Measurements from ENCODE around the gene PDE4B.
A peak's percentile ranks its signal among the peaks of the same experiment; 100 is the strongest.

The PDE4B gene

GRCh38 chr1:66208632-66209031, 415.9 kb downstream of the PDE4B start:
- no peak for DNase-seq

DNA sequence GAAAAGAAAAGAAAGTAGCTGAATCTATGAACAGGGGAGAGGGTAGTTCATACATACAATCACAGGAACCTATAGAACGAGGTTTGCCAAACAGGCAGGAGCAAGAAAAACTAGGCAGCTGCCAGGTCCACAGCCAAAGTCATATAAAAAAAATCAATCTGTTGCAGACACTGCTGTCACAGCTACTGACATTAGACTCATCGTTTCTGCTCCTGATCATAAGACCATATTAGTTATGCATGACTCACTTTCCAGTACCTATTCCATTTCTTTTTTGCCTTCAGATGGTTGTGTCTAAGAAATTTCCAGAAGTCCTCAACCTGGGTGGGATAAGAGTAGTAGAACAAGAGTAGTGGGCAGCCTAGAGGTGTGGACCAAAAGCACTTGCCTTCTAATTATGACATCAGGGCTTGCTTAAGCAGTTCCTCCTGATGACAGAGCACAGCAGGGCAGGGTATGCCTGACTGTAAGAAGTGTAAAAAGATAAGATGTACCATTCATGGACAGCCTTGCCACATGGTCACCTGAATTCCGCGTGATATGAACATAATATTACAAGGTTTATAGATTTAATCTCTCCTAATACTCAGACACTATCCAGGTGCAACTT, 418.0 kb downstream of the PDE4B start:
- DNase-seq: no peak

DNA sequence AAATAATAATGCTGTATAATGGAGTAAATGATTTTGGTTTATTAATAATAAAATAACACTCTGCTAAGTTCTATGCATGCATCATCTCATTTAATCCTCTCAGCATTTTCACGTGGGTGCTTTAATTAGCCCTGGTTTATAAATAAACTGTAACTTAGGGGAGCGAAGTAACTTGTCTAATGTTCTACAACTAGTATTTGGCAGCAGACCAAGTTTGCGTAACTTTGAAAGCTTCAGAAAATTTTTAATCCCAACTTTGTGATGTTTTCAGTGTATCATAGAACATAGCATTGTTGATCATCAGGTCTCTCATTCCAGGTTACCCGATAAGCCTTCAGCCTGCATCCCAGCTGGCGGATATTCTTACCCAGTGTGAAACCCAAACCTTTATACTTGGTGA, 418.8 kb downstream of the PDE4B start:
- DNase-seq: no peak

DNA sequence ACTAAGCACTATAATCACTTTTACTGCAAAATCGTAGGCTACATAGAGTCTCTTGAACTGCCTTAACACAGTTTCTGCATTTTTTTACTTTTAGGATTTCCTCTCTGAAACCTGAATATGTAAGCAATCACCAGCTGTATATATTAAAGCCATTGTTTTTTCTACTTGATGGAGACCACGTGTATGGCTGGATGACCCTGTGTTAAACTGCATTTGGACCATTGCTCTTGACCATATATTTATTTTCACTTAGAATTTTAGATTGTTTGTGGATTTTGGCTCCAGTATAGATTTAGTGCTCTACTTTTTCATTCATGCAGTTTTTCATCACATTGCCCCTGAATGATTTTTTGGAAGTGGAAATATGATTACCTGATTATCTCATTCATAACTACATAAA, 420.8 kb downstream of the PDE4B start:
- DNase-seq: no peak

DNA sequence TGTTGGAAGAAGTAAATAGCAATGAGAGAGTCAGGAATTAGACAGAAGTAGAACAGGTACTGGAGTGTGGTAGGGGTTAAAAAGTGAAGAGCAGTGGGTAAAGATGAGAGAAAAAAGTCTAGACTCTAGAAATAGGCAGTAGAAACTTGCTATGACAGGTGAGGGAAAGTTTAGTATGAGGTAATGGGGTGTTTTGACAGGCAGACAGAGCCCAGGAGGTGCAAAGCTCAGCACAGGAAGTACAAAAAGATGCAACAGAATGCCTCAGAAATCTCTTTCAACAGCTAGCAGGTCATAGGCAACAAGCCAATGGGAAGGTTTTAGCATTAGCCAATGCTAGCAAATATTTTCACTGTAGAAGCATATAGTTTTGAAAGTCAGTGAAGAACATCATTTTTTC, 422.2 kb downstream of the PDE4B start:
- DNase-seq: no peak

GRCh38 chr1:66217021-66217420, 424.3 kb downstream of the PDE4B start:
- no peak for DNase-seq

- no peak for DNase-seq
These were observed 424.9 kb downstream of the PDE4B start for GRCh38 chr1:66217561-66217960.

- DNase-seq: no peak
These were observed 427.8 kb downstream of the PDE4B start for GRCh38 chr1:66220477-66220876.

GRCh38 chr1:66223681-66224080, 431.0 kb downstream of the PDE4B start:
- no peak for DNase-seq

- DNase-seq: no peak
These were observed 434.3 kb downstream of the PDE4B start for GRCh38 chr1:66226985-66227384.

GRCh38 chr1:66227966-66228365, 435.3 kb downstream of the PDE4B start:
- DNase-seq: no peak

DNA sequence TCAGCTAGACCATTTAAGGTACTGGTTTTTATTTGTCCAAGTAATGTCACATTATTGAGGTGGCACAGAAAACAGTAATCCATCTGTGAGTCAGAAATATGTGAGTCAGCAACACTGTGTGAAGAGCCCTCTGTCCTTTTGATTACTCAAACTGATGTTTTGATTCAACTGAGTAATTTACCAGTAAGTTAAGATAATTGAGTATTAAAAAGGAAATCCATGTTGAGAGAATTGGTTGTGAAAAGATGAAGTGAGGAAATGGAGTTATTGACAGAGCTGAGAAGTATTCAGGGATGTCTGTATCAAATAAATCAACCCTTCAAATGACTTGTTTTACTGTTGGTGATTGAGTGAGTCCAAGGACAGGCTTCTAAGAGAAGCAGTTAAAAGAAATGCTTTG, 438.5 kb downstream of the PDE4B start:
- no peak for DNase-seq

- no peak for DNase-seq
These were observed 439.2 kb downstream of the PDE4B start for GRCh38 chr1:66231681-66232463.

DNA sequence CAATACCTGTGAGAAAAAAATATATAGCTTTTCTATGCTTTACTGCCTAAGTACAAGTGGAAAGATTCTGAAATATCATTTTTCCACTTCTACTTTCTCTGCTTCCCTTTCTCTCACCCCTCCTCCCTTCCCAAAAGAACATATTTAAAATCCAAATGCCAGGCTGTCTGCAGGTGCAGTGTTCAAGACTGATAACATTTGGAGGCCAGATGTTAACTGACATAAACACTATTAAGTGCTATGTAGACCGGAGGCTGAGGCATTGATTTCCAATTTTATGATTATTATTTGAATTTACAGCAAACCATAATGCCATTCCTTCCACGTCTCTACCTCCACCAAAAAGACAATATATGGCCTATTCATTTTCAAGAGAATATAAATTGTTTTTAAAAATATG, 444.3 kb downstream of the PDE4B start:
- no peak for DNase-seq

DNA sequence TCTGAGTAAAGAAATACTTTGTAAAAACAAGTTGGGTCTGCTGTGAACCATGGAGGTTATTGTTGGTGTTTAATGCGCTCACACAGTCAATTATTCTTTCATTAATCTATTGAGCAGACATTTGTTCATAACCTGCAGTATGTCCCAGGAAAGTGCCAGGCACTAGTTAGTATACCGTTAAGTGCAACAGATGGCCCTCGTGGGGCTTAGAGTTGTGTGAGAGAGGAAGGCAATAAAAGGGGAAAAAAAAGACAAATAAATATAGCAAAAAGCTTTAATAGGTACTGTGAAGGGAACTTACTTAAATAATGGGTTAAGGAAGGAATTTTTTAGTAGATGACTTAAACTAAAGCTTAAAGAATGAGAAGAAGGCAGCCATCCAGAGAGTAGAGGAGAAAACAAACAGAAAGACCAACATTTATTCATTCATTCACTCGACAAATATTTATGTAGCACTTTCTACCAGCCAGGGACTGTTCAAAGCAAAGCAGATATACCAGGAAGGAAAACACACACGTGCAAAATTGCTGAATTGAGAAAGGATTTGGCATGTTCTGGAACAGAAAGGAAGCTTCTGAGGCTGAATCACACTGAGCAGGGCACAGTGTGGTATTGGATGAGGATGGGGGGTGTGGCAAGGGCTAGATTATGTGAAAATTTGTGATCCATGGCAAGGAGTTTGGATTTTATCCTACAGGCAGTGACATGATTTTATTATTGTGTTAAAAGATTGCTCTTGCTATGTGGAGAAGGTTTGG, 445.2 kb downstream of the PDE4B start:
- DNase-seq: no peak

DNA sequence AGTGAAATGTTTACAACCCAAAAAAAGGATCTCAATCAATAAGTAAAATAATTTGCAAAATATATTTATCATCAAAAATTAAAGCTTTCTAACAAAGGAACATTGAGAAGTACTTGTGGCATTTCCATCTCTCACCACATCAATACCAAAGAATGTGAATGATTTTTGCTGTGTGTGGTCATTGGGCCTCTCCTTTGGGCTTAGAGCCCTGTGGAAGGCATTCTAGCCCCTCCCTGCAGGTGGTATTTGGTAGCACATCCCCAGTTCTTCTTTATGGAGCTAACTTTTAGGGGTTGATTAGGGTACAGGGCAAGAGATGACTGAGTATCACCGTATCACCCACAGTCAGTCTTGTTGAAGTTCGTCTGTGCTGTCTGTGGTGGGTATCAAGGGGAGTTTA, 447.1 kb downstream of the PDE4B start:
- DNase-seq: no peak

DNA sequence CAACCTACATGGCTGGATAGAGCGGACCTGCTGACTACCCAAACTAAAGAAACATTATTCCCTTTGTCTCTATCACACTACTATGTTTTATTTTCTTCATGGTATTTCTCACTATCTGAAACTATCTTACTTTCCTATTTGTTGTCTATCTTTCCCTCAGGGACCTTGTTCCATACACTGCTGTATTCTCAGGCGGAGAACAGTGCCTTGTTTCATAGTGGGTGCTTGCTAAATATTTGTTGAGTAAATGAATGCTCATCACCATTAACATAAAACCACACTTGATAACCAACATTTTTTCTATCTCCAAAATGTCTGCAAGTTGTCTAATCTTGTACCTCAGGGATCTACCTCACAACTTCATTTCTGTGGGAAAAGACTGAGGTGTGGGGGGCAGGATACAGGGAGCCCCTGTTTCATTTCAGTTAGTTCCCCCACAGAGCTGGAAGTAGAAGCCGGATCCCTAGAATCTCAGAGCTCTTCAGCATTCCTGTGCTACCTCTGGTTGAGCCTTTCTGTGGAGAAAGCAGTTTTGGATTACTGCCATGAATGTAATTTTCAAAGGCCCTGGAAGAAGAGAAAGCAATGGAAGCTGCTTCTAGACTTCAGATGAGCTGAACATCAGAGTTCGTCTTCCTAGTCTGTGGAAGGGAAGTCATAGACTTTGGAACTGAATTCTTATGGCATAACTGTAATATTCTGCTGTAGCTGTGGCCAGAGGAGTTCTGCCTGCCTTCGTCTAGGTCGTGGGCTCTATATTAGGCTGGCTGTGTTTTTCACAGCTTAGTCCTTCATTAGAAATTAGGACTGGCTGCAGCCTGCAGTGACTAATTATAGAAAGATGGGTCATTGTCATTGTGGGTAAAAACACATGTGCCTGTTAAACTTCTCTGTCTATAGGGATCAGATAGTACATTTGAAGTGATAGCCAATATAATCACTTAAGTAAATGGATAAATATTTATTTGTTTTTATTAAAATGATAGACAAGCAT, 448.1 kb downstream of the PDE4B start:
- DNase-seq: no peak

GRCh38 chr1:66242646-66243547, 450.2 kb downstream of the PDE4B start:
- peak; percentile 54 for DNase-seq

DNA sequence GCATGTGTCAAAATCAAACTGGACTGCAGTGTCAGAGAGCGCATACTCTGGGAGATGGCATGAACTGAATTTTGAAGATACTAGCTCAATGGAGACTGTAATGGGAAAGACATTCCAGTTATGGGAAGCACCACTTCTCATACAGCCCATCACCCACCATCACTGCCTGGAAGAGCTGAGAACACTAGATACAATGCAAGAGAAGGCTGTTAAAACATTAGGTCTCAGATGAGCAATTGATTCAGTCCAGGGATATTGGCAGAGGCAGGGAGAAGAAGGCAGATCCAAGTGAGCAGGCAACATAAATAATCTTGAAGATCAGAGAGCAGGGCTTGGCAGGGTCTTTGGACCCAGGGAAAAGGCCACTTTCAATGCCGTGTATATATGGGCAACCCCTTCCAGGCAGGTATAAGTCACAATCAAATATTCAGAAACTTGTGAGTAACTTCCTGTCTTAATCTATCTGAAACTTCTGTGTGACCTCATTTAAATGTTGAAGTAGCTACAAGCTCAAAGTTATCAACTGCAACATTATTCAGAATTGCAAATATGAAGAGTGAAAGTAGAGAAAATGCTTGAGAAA, 450.9 kb downstream of the PDE4B start:
- no peak for DNase-seq

GRCh38 chr1:66244429-66244828, 451.7 kb downstream of the PDE4B start:
- DNase-seq: no peak

DNA sequence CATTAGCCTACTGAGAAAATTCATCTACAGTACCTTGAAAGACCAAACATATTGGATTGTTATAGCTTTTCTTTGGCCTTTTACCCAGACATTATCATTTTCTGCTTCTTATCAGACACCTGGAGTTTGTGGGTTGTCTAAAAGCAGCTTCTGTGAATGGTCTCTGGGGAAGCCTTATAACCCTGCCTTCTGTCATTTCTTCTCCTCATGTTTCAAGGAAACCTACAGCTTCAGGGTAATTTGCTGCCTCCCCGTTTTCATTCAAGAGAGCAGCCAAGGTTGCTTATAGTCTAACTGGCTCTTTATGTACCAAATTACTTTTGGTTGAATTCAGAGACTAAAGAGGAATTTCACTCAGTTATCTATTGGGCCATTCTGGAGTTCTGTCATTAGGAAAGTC, 453.0 kb downstream of the PDE4B start:
- no peak for DNase-seq

Data from effector CD8-positive, alpha-beta T cell (primary cell).